Astrocyte (in vitro differentiated cells and primary cell): ENCODE data around the gene EMP1. TPM values are rescaled to one million over a fixed set of nuclear protein-coding genes. Genes with fewer than 3 reads are reported as not detected.

ENCODE experiments used
- DNase-seq: peaks from one replicate; pipeline ENCODE4 v3.0.0-alpha.2; 2010; ENCODE audit warnings: low read depth
- FAIRE-seq: peaks from 2 replicates; lab custom pipeline; 2011; peaks lifted over from hg19 to GRCh38; lab: Jason Lieb, UNC
- H2AFZ ChIP-seq: 2 replicates; pipeline ENCODE4 v1.6.0; 2012; ENCODE audit warnings: low read depth, low read length, inconsistent platforms
- H3K27ac ChIP-seq: 2 replicates; pipeline ENCODE4 v1.5.1; 2011; ENCODE audit warnings: low read depth, low read length, inconsistent platforms
- H3K27me3 ChIP-seq: 2 replicates; pipeline ENCODE4 v1.6.0; 2011; ENCODE audit warnings: low read length, inconsistent platforms; ENCODE audit not compliant: insufficient read depth
- H3K36me3 ChIP-seq: 2 replicates; pipeline ENCODE4 v1.5.1; 2011; ENCODE audit warnings: low read length, inconsistent platforms; ENCODE audit not compliant: insufficient read depth
- H3K4me1 ChIP-seq: 2 replicates; pipeline ENCODE4 v1.5.1; 2011; ENCODE audit warnings: low read length, inconsistent platforms; ENCODE audit not compliant: insufficient read depth
- H3K4me2 ChIP-seq: 2 replicates; pipeline ENCODE4 v1.6.0; 2012; ENCODE audit warnings: low read length, inconsistent platforms
- H3K4me3 ChIP-seq: 2 replicates; pipeline ENCODE4 v1.5.1; 2011; ENCODE audit warnings: low read depth, mild to moderate bottlenecking, low read length, inconsistent platforms; ENCODE audit not compliant: insufficient read depth
- H3K79me2 ChIP-seq: 2 replicates; pipeline ENCODE4 v1.6.0; 2012; ENCODE audit warnings: mild to moderate bottlenecking, low read length, inconsistent platforms; ENCODE audit not compliant: insufficient read depth
- H3K9ac ChIP-seq: 2 replicates; pipeline ENCODE4 v1.6.0; 2012; ENCODE audit warnings: mild to moderate bottlenecking, low read length, inconsistent platforms
- H3K9me3 ChIP-seq: 2 replicates; pipeline ENCODE4 v1.5.1; 2012; ENCODE audit warnings: low read depth, mild to moderate bottlenecking, low read length, inconsistent platforms; ENCODE audit not compliant: insufficient read depth
- H4K20me1 ChIP-seq: 2 replicates; pipeline ENCODE4 v1.6.0; 2012; ENCODE audit warnings: low read length, inconsistent platforms; ENCODE audit not compliant: insufficient read depth
- H3K27ac Mint-ChIP-seq: one replicate; pipeline ENCODE4 v1.8.0; 2021; ENCODE audit warnings: mild to moderate bottlenecking, mixed read lengths; ENCODE audit not compliant: unreplicated experiment
- H3K27me3 Mint-ChIP-seq: one replicate; pipeline ENCODE4 v1.8.0; 2021; ENCODE audit warnings: low read depth, mixed read lengths; ENCODE audit not compliant: unreplicated experiment
- H3K36me3 Mint-ChIP-seq: one replicate; pipeline ENCODE4 v1.8.0; 2021; ENCODE audit warnings: low read depth, mixed read lengths; ENCODE audit not compliant: unreplicated experiment
- H3K4me1 Mint-ChIP-seq: one replicate; pipeline ENCODE4 v1.8.0; 2021; ENCODE audit warnings: low read depth, mixed read lengths; ENCODE audit not compliant: unreplicated experiment
- H3K4me3 Mint-ChIP-seq: one replicate; pipeline ENCODE4 v1.8.0; 2021; ENCODE audit warnings: mild to moderate bottlenecking, moderate library complexity, mixed read lengths; ENCODE audit not compliant: unreplicated experiment
- H3K9me3 Mint-ChIP-seq: one replicate; pipeline ENCODE4 v1.8.0; 2021; ENCODE audit warnings: mild to moderate bottlenecking, mixed read lengths; ENCODE audit not compliant: unreplicated experiment
- CTCF ChIP-seq: IDR thresholded peaks from 2 replicates; pipeline ENCODE4 v1.5.1; 2011; ENCODE audit warnings: low read depth, mild to moderate bottlenecking, inconsistent platforms, low read length, moderate library complexity; ENCODE audit not compliant: insufficient read depth
- EZH2 ChIP-seq: IDR thresholded peaks from 2 replicates; pipeline ENCODE4 v1.6.1; 2012; ENCODE audit warnings: mild to moderate bottlenecking, low read length, inconsistent platforms; ENCODE audit not compliant: insufficient read depth
- total RNA-seq: library from RNA; stranded (reverse); gene quantifications from 2 replicates; pipeline ENCODE4 v1.2.1, GENCODE V29; 2021

Gene EMP1
- total RNA-seq, 1 donor from 2014 or later, result 71.7 TPM

- H3K4me2 ChIP-seq, result no peak overlapping the region
- peaks cover 10% of the 10 kb centered on the region for H3K4me1 ChIP-seq
- Mint-ChIP-seq H3K4me3 (no peak overlapping the region), H3K27ac (no peak overlapping the region), H3K36me3 (no peaks in the 10 kb centered on the region), H3K9me3 (peaks cover under 1% of the 10 kb centered on the region), H3K27me3 (no peaks in the 10 kb centered on the region), H3K4me1 (no peaks in the 10 kb centered on the region)
- TF ChIP-seq CTCF (no peak), EZH2 (no peak)
- H3K36me3 ChIP-seq, result no peaks in the 10 kb centered on the region
- H3K79me2 ChIP-seq, result no peaks in the 10 kb centered on the region
- H3K27ac ChIP-seq, result no peak overlapping the region
- H3K9ac ChIP-seq, result no peak overlapping the region
- no peaks in the 10 kb centered on the region for H4K20me1 ChIP-seq
- no peak for DNase-seq
- no peaks in the 10 kb centered on the region for H3K9me3 ChIP-seq
- H3K4me3 ChIP-seq, result no peak overlapping the region
- no peak for FAIRE-seq
- H2AFZ ChIP-seq, result no peak overlapping the region
- no peaks in the 10 kb centered on the region for H3K27me3 ChIP-seq
Measured at GRCh38 chr12:13162904-13163303, 33.6 kb upstream of the EMP1 start.

- Histone ChIP-seq H3K36me3 (no peaks in the 10 kb centered on the region), H4K20me1 (no peaks in the 10 kb centered on the region), H3K27ac (no peak overlapping the region), H3K27me3 (no peaks in the 10 kb centered on the region), H2AFZ (no peak overlapping the region), H3K9me3 (no peaks in the 10 kb centered on the region), H3K9ac (no peak overlapping the region), H3K4me2 (no peak overlapping the region), H3K4me3 (no peak overlapping the region), H3K79me2 (no peaks in the 10 kb centered on the region), H3K4me1 (peaks cover 10% of the 10 kb centered on the region)
- TF ChIP-seq EZH2 (no peak), CTCF (no peak)
- H3K36me3 Mint-ChIP-seq, result no peaks in the 10 kb centered on the region
- no peaks in the 10 kb centered on the region for H3K27me3 Mint-ChIP-seq
- DNase-seq (no peak), FAIRE-seq (no peak)
- peaks cover 3% of the 10 kb centered on the region for H3K9me3 Mint-ChIP-seq
- H3K4me3 Mint-ChIP-seq, result no peak overlapping the region
- no peak overlapping the region for H3K27ac Mint-ChIP-seq
- H3K4me1 Mint-ChIP-seq, result no peaks in the 10 kb centered on the region
Measured at GRCh38 chr12:13163868-13164635, 32.5 kb upstream of the EMP1 start.
